GM18873 (cell line): ENCODE data around the gene CACNG6.
"Not testable (repeated sequence)": the region's sequence is repeated elsewhere in the genome, so short reads cannot be mapped to it uniquely, and the experiment has no call there.

ENCODE experiments used
- ATAC-seq: cut with Tn5 transposase; IDR thresholded peaks from one replicate; pipeline ENCODE4 v1.9.1; 2021; ENCODE audit warnings: mild to moderate bottlenecking, moderate library complexity, moderate number of reproducible peaks; ENCODE audit not compliant: unreplicated experiment, low FRiP score

CACNG6 gene, protein sequence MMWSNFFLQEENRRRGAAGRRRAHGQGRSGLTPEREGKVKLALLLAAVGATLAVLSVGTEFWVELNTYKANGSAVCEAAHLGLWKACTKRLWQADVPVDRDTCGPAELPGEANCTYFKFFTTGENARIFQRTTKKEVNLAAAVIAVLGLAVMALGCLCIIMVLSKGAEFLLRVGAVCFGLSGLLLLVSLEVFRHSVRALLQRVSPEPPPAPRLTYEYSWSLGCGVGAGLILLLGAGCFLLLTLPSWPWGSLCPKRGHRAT

DNA sequence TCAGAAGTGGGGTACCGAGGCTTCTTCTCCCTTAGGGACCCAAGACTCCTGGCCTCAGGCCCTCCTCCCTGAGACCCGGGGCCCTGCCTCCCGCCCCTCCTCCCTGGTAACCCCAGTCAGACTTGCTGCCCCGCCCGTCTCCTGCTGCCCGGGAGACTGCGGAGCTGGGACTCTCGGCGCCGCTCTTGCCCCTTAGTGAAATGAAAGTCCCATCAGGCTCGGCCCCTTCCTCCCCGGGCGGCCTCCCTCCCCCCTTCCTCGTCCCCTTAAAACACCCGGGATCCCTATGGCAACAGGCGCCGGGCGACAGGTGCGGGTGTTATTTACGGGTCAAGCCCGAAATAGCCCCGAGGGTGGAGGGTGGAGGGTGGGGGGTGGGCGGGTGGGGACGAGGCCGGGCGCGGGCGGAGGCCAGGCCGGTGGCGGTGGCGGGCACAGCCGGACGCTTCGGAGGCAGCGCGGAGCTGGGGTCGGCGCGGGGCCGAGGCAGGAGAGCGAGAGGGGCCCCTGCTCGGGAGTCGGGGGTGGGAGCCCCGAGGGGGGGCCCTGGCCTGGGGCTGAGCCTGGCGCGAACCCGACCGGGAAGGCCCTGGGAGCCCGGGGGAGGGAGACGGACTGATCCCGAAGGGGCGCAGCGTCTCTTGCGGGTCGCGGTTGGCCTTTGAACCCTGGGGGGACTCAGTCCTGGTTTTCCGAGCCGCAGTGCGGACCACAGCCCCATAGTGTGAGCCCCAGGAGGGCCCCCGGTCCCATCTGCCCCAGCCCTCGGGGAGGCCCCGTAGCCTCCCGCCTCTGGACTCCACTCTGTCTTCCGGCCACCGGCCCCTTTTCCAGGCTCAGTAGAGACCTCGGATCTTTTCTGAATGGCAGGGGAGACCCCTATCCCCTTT, at the start of gene CACNG6:
TSS of gene CACNG6 (plus strand) at position 414 of the 890 bp plus-strand sequence. CDS start 1,241 bp downstream, outside the sequence.
- no peak for ATAC-seq

- no peak for ATAC-seq
Observed at GRCh38 chr19:53942001-53942786, 49.2 kb upstream of the CACNG6 start.

DNA sequence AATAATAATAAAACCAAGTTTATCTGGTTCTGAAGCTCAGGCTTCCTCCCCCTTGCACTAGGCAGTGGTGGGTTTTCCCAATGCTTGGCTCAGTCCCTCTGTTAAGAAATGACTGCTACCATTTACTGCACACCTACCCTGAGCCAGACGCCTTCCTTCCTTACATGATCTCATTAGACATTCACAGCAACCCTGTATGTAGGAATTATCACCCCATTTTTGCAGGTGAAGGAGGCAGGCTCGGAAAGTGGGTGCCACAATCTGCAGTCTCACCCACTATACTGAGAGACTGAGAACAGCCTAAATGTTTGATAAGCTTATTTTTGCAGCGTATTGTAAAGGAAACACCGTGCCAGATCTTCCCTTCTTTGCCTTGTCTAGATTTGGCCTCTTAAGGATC, 47.0 kb upstream of the CACNG6 start:
- no peak for ATAC-seq

DNA sequence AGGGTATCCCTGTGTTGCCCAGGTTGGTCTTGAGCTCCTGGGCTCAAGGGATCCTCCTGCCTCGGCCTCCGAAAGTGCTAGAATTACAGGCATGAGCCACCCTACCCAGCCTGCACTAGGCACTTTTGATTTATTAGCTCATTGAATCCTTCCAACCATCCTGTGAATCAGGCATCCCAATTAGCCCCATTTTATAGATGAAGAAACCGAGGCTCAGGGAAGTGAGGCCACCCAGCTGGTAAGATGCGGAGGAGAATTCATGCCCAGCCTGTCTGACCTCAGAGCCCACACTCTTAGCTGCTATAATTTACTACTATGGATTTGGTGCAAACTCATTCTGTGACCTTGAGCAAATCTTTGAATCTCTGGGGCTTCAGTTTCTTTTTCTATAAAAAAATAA, 46.5 kb upstream of the CACNG6 start:
- ATAC-seq = no peak

DNA sequence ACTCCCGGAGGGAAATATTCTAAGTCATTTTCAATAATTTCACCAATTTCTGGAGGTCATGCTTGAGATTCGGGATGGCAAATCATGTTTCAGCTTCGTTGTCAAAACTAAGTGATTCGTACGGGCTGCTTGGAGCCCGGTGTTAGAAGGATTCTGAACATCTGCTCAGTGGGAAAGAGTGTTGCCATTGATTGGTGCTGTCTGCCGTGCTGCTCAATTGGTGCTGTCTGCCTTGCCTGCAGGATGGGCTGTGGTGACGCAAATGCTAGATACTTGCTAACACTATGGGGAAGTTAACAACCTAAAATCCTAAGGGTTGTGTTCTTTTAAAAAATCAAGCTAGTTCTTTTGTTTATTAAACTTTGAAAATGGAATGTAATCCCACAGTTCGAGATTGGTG, 46.0 kb upstream of the CACNG6 start:
- ATAC-seq = no peak

- ATAC-seq = no peak
Observed at GRCh38 chr19:53945998-53946397, 45.4 kb upstream of the CACNG6 start.

DNA sequence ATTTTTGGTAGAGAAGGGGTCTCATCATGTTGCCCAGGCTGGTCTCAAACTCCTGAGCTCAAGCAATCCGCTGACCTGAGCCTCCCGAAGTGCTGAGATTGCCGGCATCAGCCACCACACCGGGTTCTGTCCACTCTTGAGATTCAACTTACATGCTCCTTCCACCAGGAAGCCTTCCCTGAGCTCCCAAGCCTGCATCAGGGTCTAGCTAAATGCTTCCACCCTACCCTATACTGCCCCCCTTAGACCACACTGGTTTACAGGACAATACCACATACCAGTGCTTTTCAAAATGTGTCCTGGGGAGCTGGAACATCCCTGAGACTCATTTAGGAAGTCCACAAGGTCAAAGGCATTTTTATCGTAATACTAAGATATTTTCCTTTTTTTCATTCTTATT, 43.8 kb upstream of the CACNG6 start:
- ATAC-seq = no peak

DNA sequence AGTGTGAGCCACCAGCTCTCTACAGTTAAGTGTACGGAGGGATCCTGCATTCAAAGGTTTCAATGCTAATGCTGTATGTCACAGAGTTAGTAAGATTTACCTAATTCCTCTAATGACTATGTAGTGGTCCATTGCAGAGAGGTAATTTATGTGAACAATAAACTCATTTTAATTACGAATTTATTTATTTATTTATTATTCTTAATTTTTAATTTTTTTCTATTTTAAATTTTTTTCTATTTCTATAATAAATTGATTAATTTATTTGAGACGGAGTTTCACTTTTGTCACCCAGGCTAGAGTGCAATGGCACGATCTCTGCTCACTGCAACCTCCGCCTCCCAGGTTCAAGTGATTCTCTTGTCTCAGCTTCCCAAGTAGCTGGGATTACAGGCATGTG, 42.8 kb upstream of the CACNG6 start:
- not testable (repeated sequence) for ATAC-seq

- no peak for ATAC-seq
Observed at GRCh38 chr19:53951436-53951835, 40.0 kb upstream of the CACNG6 start.

GRCh38 chr19:53951947-53952346, 39.5 kb upstream of the CACNG6 start:
- ATAC-seq = no peak

DNA sequence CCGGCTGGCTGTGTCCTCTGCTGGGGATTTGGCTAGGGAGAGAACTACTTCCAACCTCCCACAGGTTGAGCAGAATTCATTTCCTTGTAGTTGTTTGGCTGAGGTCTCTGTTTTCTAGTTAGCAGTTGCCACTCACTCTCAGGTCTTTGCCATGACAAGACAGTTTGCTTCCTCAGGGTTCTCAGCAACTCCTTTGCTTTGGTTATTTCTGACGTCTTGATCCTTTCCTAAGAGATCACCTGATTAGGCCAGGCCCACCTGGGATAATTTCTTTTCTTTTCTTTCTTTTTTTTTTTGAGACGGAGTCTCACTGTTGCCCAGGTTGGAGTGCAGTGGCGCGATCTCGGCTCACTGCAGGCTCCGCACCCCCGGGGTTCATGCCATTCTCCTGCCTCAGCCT, 38.1 kb upstream of the CACNG6 start:
- ATAC-seq = no peak

DNA sequence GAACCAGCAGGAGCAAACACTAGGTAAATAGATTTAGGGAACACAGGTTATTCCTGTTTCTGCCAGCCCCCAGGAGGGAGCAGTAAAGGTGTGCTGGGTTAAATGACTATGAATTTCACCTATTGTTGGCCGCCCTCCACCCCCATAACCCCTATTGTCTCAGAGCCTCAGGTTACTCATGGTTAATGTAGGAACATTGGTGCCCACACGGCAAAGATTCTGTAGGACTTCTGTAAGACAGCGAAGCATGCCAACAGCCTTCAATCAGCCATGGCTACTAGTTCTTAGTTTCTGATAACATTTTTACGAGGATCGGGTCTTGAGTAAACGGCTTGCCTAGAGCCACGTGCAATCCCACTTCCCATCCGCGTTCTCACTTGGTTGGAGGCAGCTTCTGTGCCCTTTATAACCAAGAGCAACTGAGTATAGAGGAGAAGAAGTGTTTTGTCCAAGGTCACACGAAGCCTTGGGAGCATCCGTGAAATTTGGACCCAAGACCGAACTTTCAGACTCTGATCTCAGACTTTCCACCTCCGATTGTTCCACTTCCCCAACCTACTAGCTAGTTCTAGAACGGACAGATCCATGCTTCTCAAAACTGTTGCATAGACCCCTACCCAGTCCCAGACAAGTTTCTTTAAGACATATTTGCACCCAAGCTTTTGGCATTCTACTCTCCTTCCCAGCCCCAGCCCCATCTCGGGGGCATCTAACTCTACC, 33.8 kb upstream of the CACNG6 start:
- no peak for ATAC-seq

GRCh38 chr19:53958168-53958571, 33.3 kb upstream of the CACNG6 start:
- no peak for ATAC-seq

DNA sequence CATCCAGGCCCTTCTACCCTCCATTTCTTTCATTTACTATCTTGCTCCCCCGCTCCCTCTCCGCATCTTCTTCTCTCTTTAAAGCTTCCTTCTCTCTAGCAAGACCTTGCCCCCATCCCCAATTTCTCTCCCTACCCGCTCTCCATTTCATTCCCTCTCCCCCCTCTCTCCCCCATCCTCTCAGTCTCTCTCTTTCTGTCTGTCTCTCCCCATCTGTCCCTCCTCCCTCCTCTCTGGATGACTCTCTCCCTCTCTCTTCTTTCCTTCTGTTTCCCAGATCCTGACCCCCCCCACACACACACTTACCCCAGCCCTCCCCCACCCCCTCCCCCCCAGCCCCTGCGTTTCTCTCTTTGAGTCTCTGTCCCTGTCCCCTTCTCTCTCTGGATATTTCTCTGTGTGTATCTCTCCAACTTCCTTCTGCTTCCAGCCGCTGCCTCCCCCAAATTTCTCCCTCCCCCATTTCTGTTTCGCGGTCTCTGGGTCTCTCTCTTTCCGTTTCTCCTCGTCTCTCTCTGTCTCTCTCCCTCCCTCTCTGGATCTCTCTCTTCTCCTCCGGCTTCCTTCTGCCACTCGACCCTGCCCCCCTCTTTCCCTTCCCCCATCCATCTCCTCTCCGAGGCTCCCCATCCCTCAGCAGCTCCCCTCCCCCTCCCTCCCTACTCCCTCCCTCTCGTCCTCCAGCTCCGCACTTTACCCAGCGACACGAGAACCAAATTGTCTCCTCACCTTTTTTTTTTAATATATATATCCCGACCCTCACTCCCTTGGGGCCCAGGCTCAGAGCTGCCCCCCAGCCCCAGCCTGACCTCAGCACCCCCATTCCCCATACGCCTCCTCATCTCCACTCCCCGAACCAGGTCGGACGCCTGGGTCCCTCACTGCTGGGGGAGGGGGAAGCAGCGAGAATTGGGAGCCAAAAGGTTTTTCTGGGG, 32.3 kb upstream of the CACNG6 start:
- no peak for ATAC-seq

- no peak for ATAC-seq
Observed at GRCh38 chr19:53960187-53960586, 31.2 kb upstream of the CACNG6 start.

DNA sequence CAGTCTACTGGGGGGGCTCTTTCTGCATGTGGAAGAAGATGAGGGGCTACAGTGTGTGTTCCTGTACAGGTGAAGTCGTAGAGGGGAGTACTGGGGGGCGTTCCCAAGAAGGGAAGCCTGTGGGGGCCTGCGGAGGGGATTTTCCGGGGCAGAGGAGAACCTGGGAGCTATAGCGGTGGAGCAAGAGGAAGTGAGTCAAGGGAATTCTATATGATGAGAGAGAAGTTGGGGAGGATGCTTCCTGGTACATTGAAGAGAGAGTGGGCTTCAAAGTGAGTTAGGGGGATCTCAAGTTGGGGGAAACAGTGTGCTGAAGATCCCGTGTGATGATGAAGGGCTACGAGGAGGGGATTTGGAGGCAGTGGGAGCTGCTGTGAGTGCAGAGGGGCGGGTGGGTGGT, 30.6 kb upstream of the CACNG6 start:
- ATAC-seq = no peak

- no peak for ATAC-seq
Observed at GRCh38 chr19:53961523-53962356, 29.7 kb upstream of the CACNG6 start.

- ATAC-seq = no peak
Observed at GRCh38 chr19:53962887-53963431, 28.5 kb upstream of the CACNG6 start, which contains the start of gene CACNG8. TSS of gene CACNG8 (plus strand) at chr19:53962937.
